Keratinocyte (primary cell): Measurements from ENCODE around the gene ITGB8.

Experiments used
- EZH2 ChIP-seq: IDR thresholded peaks from one replicate; pipeline ENCODE4 v1.6.1; 2012; ENCODE audit warnings: inconsistent platforms, mild to moderate bottlenecking, low read length, moderate library complexity
- TF ChIP-seq, protein P1 (sequence below), 3 experiments: IDR thresholded peaks in 1 of 3; conservative IDR thresholded peaks in 1 of 3; optimal IDR thresholded peaks in 1 of 3; 2 replicates in 2 of 3; 3 replicates in 1 of 3; pipeline versions ENCODE3 to v1.5.1; 2011; ENCODE audit warnings: low read length in 3 of 3, mild to moderate bottlenecking in 3 of 3, moderate library complexity in 2 of 3, control low read depth in 1 of 3, inconsistent platforms in 1 of 3; ENCODE audit not compliant: insufficient read depth in 2 of 3; ENCODE audit errors: extremely low read depth in 1 of 3

DNA sequence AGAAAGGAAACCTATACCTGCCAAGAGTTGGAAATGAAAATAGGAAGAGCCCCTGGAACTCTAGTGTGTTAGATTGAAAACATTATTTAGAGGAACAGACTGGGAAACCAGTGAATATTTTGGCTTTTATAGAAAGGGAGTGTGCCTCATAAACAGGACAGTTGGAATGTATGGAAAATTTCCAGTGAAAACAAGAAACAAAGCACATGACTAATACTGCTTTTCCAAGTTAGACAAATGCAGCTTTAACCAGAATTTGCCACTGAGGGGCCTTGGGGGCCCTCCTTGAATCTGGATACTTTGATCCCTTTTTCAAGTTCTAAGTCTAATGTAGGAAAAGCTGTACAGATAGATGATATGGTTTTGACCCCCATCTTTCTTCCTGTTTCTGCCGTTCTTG, 21.2 kb downstream of the ITGB8 start:
- TF ChIP-seq, protein P1, sequence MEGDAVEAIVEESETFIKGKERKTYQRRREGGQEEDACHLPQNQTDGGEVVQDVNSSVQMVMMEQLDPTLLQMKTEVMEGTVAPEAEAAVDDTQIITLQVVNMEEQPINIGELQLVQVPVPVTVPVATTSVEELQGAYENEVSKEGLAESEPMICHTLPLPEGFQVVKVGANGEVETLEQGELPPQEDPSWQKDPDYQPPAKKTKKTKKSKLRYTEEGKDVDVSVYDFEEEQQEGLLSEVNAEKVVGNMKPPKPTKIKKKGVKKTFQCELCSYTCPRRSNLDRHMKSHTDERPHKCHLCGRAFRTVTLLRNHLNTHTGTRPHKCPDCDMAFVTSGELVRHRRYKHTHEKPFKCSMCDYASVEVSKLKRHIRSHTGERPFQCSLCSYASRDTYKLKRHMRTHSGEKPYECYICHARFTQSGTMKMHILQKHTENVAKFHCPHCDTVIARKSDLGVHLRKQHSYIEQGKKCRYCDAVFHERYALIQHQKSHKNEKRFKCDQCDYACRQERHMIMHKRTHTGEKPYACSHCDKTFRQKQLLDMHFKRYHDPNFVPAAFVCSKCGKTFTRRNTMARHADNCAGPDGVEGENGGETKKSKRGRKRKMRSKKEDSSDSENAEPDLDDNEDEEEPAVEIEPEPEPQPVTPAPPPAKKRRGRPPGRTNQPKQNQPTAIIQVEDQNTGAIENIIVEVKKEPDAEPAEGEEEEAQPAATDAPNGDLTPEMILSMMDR (optimal IDR thresholded peaks at IDR 0.05 in 1 of 3, IDR thresholded peaks at IDR 0.05 in 1 of 3, conservative IDR thresholded peaks at IDR 0.05 in 1 of 3; ENCODE audit: extremely low read depth in 1 of 3, insufficient read depth in 2 of 3, low read length in 3 of 3) = no peak
- no peak for TF ChIP-seq EZH2
